Measurements from ENCODE around the gene ATP8A1. TPM values are rescaled to one million over a fixed set of nuclear protein-coding genes. Genes with fewer than 3 reads are reported as not detected.
A peak's percentile ranks its signal among the peaks of the same experiment; 100 is the strongest.

Gene ATP8A1
- total RNA-seq, 2 donors from 2014 or later: 17.9 to 18.7 TPM

DNA sequence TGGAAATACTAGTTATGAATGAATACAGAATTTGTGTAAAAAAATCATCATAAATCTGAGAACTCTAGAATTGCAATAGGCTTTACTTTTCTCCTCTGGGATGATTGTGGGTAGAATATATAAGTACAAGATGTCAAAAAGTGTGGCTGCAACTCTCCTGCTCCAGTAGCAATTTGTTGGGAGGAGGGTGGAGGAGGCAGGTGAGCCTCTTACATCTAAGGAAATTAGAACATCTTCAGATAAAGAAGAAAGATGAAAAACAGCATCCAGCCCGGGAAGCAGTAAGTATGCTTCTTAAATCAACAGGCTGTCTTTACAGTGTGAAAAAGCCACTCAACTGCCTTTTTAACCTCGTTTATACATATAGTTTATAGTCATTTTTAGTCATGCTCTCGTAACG is 83.7 kb downstream of the ATP8A1 start:
- Histone ChIP-seq H3K9ac (ENCODE audit: extremely low read depth, low read length, poor library complexity, severe bottlenecking) (no peak overlapping the region), H3K4me3 (ENCODE audit: low read length) (no peak overlapping the region), H3K27me3 (ENCODE audit: control insufficient read depth, insufficient read depth, low read length, poor library complexity, severe bottlenecking) (no peaks in the 10 kb centered on the region), H3K36me3 (ENCODE audit: control insufficient read depth, insufficient read depth, low read length) (peaks cover 6% of the 10 kb centered on the region), H3K9me3 (ENCODE audit: control insufficient read depth, low read length) (no peaks in the 10 kb centered on the region), H3K27ac (ENCODE audit: low read depth, low read length) (no peak overlapping the region), H3K4me1 (ENCODE audit: control insufficient read depth, insufficient read depth, low read length) (peaks cover 13% of the 10 kb centered on the region)
- Mint-ChIP-seq H3K4me3 (no peak overlapping the region), H3K36me3 (ENCODE audit: low read depth) (peaks cover 7% of the 10 kb centered on the region), H3K4me1 (peaks cover 21% of the 10 kb centered on the region), H3K9me3 (no peaks in the 10 kb centered on the region), H3K27me3 (ENCODE audit: insufficient read depth) (no peaks in the 10 kb centered on the region), H3K27ac (no peak overlapping the region)
- no peak for DNase-seq
- WGBS, 2 experiments (ENCODE audit: insufficient coverage in 1 of 2, insufficient read length in 1 of 2): 94 to 100% methylated on average over 1 to 4 of the region's 4 CpGs
- TF ChIP-seq, protein P1, sequence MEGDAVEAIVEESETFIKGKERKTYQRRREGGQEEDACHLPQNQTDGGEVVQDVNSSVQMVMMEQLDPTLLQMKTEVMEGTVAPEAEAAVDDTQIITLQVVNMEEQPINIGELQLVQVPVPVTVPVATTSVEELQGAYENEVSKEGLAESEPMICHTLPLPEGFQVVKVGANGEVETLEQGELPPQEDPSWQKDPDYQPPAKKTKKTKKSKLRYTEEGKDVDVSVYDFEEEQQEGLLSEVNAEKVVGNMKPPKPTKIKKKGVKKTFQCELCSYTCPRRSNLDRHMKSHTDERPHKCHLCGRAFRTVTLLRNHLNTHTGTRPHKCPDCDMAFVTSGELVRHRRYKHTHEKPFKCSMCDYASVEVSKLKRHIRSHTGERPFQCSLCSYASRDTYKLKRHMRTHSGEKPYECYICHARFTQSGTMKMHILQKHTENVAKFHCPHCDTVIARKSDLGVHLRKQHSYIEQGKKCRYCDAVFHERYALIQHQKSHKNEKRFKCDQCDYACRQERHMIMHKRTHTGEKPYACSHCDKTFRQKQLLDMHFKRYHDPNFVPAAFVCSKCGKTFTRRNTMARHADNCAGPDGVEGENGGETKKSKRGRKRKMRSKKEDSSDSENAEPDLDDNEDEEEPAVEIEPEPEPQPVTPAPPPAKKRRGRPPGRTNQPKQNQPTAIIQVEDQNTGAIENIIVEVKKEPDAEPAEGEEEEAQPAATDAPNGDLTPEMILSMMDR (conservative IDR thresholded peaks at IDR 0.05): no peak

DNA sequence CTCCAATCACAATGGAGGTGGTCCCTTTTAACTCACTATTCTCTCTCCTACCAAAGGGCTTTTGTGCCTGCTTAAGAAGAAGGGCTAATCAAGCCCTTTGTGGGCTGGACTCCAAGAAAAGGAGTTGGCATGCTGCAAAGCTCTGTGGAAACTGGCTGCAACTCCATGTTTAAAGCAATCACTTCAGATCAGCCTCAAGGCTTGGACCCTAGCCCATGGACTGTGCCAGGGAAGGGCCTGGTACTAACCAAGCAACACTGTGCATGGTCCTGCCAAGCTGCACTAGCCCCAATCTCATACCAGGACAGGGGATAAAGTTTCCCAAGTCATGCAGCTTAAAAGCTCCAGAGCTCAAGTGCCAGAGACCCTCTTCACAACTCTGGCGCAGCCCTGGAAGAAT is 86.7 kb downstream of the ATP8A1 start:
- Mint-ChIP-seq H3K4me1 (peaks cover 21% of the 10 kb centered on the region), H3K4me3 (no peak overlapping the region), H3K9me3 (no peaks in the 10 kb centered on the region), H3K36me3 (ENCODE audit: low read depth) (no peaks in the 10 kb centered on the region), H3K27ac (no peak overlapping the region), H3K27me3 (ENCODE audit: insufficient read depth) (no peaks in the 10 kb centered on the region)
- Histone ChIP-seq H3K4me1 (ENCODE audit: control insufficient read depth, insufficient read depth, low read length) (peaks cover 13% of the 10 kb centered on the region), H3K4me3 (ENCODE audit: low read length) (no peak overlapping the region), H3K27me3 (ENCODE audit: control insufficient read depth, insufficient read depth, low read length, poor library complexity, severe bottlenecking) (no peaks in the 10 kb centered on the region), H3K9me3 (ENCODE audit: control insufficient read depth, low read length) (no peaks in the 10 kb centered on the region), H3K9ac (ENCODE audit: extremely low read depth, low read length, poor library complexity, severe bottlenecking) (no peak overlapping the region), H3K36me3 (ENCODE audit: control insufficient read depth, insufficient read depth, low read length) (no peaks in the 10 kb centered on the region), H3K27ac (ENCODE audit: low read depth, low read length) (no peak overlapping the region)
- 94% methylated on average over 1 of the region's 1 CpG; no CpG with 5 or more reads in 1 of the 2 experiments for WGBS, 2 experiments (ENCODE audit: insufficient coverage in 1 of 2, insufficient read length in 1 of 2)
- peak; percentile 51 for DNase-seq
- TF ChIP-seq, protein P1 (conservative IDR thresholded peaks at IDR 0.05): no peak

DNA sequence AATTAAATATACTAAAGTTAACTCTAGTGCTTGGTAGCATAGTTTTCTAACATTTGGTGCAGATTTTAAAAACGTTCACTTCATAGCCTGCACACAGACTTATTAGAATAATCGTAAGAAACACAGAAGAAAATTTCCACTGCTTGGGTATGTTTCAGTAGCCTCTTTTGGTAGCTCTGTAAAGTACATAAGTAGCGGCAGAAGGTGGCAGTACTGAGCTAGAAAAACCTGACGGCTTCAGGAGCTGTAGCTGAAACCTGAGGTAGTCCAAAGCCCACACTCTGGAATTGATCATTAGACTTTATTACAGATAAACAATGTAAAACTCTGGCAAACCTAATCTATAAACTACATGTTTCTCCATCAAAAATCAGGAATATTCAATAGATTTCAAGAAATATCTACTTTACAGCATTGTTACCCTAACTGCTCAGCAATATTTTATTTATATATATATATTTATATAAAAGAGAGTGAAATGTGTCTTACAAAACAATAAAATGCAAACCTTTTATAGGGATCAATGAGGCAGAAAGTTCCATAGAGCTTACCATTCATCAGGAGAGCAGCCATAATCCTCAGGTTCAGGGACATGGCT is 88.2 kb downstream of the ATP8A1 start:
- Histone ChIP-seq H3K27me3 (ENCODE audit: control insufficient read depth, insufficient read depth, low read length, poor library complexity, severe bottlenecking) (no peaks in the 10 kb centered on the region), H3K9me3 (ENCODE audit: control insufficient read depth, low read length) (no peaks in the 10 kb centered on the region), H3K36me3 (ENCODE audit: control insufficient read depth, insufficient read depth, low read length) (no peaks in the 10 kb centered on the region), H3K4me1 (ENCODE audit: control insufficient read depth, insufficient read depth, low read length) (peaks cover 13% of the 10 kb centered on the region), H3K9ac (ENCODE audit: extremely low read depth, low read length, poor library complexity, severe bottlenecking) (no peak overlapping the region), H3K4me3 (ENCODE audit: low read length) (no peak overlapping the region), H3K27ac (ENCODE audit: low read depth, low read length) (no peak overlapping the region)
- WGBS, 2 experiments (ENCODE audit: insufficient coverage in 1 of 2, insufficient read length in 1 of 2): 17% methylated on average over 2 to 4 of the region's 4 CpGs
- Mint-ChIP-seq H3K27me3 (ENCODE audit: insufficient read depth) (no peaks in the 10 kb centered on the region), H3K4me1 (peaks cover 20% of the 10 kb centered on the region), H3K4me3 (no peak overlapping the region), H3K9me3 (no peaks in the 10 kb centered on the region), H3K27ac (no peak overlapping the region), H3K36me3 (ENCODE audit: low read depth) (peaks cover 3% of the 10 kb centered on the region)
- DNase-seq: peak; percentile 82
- TF ChIP-seq, protein P1 (conservative IDR thresholded peaks at IDR 0.05): peak; percentile 87

All from endodermal cell (in vitro differentiated cells).